HTR-8/SVneo (cell line): ENCODE measurements around the gene NDUFA13.
A peak's percentile ranks its signal among the peaks of the same experiment; 100 is the strongest.

Experiments used
- DNase-seq: peaks from one replicate; pipeline ENCODE4 v3.0.0; 2011; ENCODE audit warnings: low spot score, mixed read lengths; ENCODE audit not compliant: insufficient read length
- FAIRE-seq: peaks from 2 replicates; lab custom pipeline; 2011; peaks lifted over from hg19 to GRCh38; lab: Jason Lieb, UNC

NDUFA13 gene

DNA sequence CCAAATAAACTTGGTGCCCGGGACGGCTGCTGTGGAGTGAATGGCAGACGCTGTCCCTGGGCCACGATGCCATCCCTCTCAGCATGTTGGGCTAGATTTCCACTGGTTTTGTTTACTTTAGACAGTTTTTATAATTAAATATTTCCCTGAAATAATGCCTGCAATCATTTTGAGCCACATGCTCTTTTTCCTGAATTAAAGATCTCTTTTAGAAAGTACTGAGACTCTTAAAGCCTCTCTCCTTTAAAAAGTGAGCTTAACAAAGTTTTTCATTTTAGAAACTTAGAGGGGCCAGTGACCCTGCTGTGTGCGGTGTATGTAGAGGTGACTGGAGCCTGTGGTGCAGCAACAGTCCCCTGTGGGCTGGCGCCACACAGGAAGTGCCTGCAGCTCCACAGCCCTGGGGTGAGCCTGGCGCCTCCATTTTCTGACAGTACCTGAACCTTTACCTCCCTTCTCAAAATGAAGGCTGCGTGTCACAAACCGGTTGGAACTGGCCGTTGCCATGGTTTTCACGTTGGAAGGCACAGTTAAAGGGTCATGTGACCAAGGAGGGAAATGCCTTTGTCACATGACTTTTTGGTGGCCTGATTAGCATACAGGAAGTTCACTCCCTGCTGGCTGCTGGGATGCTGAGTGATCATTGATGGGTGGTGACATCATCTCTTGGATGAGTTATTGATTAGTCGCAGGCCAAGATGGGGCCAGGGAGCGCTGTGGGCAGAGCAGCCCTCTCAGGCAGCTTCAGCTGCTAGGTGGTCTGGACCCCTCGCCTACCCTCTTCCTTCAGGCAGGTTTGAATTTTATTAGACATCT lies 26.9 kb upstream of the NDUFA13 start:
- DNase-seq (peak; percentile 76), FAIRE-seq (peak; percentile 78)

DNA sequence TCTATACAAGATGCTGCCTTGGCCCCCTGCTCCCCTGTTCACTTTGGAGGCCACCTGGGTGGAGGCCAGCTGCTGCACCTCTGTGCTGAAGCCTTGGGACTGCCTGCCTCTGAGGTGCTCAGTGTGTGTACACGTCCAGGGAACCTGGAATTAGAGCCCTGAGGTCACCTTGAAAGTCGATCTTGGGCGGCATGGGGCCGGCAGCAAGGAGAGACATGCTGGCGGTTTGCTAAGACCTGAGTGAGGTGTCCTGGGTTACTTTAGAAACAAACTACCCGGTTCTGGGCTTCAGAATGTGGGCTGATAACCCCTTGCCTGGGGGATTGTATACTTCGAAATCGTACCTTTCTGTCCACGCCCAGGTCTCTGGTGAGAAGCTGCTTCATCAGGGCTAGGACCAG lies 26.2 kb upstream of the NDUFA13 start:
- no peak for DNase-seq
- no peak for FAIRE-seq

DNA sequence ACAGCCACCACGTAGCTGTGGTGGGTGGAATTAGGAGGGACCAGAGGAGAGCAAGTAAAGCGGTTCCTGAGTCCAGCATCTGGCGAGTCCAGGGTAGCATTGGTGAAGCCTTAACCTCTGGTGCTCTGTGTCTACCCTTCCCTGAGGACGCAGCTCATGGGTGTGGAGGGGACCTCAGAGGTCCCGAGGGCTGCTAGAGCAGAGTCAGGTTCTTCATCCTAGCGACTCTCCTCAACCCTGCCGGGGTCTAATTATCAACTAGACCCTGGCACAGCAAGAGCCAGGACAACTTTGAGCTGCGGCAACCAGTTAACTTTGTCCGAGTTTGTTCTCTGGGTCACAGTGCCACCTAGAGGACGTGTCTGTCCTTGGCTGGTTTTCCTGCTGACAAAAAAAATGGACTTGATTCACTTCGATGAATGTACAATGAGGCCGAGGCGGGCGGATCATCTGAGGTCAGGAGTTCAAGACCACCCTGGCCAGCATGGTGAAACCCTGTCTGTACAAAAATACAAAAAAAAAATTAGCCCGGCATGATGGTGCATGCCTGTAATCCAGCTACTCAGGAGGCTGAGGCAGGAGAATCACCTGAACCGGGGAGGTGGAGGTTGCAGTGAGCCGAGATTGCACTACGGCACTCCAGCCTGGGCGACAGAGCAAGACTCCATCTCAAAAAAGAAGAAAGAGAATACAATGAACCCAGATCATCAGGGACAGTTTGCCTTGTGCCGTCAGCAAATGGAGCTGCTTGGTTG lies 25.6 kb upstream of the NDUFA13 start:
- FAIRE-seq = peak; percentile 91
- DNase-seq = peak; percentile 91

DNA sequence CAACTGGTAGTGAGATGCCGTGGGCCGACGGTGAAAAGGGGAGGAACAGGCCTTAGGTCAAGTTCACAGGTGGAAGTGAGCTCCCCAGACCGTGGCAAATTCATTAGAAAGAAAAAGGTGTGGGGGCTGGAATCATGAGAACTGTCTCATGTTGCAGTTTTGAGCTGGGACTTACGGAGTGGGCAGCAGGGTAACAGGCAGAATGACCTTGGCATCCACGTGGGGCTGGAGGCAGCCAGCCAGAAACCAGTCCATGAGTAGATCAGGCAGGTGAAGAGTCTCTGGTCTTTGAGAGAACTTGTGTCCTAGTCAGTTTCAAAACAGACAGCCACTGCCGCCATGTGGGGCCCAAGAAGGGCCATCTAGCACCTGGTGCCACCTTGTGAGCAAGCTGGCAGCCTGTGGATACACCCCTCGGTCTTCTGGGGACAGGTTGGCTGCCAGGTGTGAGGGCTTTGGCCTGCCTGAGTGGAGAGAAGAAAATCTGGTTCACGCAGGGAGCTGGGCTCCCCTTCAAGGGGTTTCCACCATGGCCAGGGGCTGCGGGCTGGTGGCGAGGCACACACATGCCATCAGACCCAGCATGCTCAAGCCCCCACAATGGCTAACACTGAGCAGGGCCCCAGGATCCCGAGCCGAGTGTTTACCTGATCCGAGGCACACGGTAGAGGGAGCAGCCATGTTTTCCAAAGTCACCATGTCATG lies 24.6 kb upstream of the NDUFA13 start:
- FAIRE-seq = no peak

DNA sequence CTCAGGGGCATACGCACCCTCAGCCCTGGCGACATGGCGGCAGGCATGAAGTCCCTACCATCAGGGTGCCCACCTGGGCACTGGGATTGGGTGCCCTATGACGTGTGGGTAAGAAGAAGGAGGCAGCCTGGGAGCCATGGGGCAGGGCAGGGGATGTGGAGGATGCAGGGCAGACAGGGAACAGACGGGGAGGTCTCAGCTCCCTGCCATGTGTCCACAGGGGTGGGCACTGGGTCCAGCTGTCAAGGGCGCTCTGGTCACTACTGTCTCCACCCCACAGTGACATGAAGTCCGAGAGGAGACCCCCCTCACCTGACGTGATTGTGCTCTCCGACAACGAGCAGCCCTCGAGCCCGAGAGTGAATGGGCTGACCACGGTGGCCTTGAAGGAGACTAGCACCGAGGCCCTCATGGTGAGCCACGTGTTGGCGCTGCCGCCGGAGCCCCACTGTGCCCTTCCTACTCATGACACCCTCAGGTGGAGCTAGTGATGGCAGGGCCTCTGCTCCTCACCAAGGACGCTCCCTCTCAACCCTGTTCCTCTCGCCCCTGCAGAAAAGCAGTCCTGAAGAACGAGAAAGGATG lies 23.9 kb upstream of the NDUFA13 start:
- no peak for FAIRE-seq
- no peak for DNase-seq

More for the DNA sequence above, 24.6 kb upstream of the NDUFA13 start:
- DNase-seq = no peak

DNA sequence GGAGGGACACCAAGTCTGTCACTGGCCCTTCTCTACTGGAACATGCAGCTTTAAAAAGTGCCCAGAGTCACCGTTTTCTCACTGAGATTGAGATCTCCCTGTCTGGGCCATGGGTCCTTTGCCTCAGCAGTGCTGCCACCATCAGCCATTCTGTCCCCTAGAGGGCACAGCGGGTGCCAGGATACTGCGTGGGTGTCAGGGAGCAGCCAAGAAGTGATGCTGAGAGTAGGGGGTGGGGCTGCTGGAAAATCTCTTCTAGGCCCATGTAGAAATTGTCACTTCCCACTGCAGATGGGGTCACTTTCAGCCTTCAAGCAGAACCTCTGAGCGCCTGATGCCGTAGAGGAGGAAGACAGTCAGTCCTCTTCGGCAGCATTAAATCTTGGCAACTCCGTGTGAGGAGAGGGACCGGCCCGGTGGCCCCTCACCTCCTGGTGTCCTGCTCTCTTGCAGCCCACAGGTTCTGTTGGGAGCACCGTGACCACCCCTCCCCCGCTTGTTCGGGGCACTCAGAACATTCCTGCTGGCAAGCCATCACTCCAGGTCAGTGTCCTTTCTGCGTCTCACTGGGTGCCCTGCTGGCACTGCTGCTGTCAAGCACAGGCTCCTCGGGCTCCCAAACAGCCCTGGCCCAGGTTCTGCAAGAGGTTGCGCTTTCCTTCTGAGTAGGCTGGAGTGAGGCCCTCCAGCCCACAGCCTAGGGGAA lies 22.0 kb upstream of the NDUFA13 start:
- FAIRE-seq (no peak), DNase-seq (no peak)

DNA sequence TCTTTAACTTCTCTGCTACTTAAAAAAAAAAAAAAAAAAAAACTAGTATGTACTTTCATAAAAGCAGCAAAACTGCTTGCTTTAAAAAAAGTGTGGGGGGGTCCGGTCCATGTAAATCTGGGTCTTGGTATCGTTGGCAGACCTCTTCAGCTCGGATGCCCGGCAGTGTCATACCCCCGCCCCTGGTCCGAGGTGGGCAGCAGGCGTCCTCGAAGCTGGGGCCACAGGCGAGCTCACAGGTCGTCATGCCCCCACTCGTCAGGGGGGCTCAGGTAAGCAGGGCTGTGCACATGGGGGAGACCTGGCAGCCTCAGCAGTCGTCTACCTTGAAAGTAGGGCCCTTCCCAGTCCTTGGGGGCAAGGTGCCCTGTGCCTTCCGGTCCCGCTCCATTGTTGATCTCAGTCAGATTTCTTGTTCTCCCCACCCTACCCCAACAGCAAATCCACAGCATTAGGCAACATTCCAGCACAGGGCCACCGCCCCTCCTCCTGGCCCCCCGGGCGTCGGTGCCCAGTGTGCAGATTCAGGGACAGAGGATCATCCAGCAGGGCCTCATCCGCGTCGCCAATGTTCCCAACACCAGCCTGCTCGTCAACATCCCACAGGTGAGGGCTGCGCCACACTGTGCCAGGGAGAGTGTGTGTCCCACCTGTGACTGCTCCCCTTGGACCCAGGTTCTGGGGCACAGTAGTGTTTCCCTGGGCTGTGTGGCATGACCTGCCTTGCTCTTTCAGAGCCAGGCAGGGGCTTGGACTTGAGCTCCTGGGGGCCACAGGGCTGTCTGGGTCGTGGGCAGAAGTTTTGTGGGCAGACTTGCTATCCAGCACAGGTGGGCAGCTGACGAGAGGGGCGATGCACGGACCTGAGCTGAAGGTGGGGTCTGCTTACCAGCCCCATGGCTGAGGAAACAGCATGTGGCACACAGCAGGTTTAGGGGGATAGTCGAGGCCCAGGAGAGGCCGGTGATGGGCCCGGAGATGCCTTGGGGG lies 20.1 kb upstream of the NDUFA13 start:
- no peak for FAIRE-seq
- DNase-seq = no peak

DNA sequence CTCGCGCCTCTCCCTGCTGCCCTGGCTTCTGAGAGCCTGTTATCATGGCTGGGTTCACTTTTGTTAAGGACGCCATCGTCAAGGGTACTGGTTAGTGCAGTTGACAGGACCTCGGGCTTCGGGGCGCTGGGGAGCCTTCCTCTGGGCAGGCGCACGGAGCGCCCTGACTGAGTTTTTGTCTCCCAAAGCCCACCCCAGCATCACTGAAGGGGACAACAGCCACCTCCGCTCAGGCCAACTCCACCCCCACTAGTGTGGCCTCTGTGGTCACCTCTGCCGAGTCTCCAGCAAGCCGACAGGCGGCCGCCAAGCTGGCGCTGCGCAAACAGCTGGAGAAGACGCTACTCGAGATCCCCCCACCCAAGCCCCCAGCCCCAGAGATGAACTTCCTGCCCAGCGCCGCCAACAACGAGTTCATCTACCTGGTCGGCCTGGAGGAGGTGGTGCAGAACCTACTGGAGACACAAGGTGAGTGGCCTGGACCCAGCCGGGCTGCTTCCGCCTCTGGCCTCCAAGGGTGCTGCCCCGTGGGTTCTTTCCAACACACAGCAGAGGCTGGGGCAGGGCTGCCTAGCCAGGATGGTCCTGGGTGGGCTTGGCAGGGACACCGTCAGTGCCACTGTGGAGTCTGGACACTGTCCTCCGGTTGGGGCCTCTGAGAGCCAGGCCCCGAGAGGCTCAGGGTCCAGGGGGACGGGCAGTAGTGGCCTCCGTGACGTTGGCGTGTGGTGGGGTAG lies 17.6 kb upstream of the NDUFA13 start:
- DNase-seq (no peak), FAIRE-seq (no peak)

DNA sequence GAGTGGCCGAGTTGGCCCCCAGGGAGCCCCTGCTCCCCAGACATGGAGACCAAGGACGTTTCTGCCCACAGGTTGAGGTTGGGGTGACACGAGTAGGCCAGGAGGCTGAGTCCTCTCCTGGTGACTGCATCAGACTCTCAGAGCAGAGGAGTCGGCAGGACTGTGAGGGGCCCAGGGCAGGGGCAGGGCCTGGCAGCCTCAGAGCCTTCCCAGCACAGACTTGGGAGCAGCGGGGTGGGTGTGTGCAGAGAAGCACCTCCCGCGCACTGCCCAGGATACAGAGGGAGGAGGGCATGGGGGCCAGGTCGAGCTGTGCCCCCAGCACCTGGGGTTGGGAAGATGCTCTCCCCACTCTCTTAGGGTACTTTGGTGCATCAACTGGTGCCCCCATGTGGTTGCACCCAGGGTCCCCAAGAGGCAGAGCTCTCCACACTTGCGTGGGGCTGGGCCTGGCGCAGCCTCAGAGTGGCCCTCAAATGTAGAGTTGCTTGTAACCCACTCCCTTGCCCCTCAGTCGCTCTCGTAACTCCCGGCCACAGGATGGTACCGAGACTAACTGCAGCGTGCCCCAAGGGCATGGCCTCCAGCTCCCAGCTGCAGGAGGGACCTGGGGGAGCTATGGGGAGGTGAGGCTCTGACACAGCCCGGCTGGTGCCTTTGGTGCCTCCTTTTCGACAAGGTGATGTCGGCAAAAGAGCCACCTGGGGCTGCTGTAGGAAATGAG lies 16.6 kb upstream of the NDUFA13 start:
- DNase-seq = no peak
- no peak for FAIRE-seq

DNA sequence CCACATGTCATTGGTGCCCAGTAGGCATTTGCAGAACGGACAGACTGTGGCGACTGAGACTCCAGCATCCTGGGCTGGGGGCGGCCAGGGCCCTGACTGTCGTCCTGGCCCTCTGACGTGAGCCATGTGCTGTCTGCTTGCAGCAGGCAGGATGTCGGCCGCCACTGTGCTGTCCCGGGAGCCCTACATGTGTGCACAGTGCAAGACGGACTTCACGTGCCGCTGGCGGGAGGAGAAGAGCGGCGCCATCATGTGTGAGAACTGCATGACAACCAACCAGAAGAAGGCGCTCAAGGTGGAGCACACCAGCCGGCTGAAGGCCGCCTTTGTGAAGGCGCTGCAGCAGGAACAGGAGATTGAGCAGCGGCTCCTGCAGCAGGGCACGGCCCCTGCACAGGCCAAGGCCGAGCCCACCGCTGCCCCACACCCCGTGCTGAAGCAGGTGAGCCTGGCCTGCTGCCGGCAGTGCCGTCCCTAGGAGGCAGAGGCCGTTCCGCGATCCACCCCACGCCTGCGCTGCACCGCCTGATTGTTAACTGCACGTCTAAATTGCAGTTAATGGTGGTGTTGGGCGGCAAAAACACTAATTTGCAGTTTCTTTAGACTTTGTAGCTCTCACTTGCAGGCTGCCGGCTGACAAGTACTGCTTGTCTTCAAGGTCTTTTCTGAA lies 14.9 kb upstream of the NDUFA13 start:
- FAIRE-seq = no peak
- no peak for DNase-seq

DNA sequence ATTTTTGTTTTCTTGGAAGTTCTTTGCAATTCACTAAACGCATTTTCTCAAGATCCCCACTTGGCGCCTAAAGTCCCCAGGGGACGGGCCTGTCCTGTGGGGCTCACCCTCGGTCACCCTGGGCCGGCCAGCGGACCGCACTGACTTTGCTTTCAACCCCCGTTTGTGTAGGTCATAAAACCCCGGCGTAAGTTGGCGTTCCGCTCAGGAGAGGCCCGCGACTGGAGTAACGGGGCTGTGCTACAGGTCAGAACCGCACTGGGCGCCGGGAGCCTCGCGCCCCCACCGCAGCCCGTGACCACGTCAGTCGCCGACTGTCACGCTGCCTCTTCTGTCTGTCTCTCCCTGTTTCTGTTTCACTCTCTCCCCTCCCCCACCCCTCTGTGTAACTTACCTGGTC lies 14.2 kb upstream of the NDUFA13 start:
- FAIRE-seq (no peak), DNase-seq (no peak)

DNA sequence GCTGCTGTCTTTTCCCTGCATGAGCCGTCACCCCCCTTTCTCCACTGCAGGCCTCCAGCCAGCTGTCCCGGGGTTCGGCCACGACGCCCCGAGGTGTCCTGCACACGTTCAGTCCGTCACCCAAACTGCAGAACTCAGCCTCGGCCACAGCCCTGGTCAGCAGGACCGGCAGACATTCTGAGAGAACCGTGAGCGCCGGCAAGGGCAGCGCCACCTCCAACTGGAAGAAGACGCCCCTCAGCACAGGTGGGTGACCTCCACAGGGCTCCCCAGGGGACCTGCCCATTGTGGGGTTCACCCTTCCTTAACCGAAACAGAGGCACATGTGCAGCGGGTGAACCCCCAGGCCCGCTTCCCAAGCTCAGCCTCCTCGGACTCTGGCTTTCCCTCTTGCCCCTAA lies 13.7 kb upstream of the NDUFA13 start:
- DNase-seq = no peak
- no peak for FAIRE-seq

DNA sequence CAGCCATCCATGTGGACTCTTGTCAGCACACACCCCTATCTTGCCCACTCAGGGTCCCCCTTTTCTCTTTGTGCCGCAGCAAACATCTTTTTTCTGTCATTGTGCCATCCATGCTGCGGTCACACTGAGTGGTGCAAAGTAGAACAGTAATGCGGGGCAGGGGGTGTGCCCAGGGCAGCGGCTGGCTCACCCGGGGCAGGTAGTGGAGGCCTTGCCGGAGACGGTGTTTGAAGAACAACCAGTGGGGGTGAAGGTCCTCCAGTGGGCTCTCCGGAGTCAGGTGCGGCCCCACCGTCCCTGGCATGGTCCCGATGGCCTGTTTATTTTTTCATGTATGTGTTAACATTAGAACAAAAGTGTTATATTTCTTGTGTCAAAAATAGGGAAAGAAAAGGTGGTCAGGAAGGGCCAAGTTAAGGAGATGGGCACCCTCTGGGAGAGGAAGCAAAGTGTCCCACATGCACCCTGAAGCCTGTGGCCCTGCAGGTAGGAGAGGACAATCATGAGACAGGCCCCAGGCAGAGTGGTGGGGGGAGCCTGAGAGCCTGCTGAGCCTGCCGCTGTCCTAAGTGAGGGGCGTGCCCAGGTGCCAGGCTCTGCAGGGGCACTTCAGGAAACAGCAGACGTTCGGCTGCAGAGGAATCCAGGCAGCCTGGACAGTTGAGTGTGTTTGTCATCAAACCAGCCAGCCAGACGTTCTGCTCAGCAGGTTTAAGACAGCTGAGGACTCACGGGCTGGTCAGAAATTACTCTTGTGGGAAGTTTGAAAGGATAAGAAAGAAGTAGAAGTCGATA lies 13.0 kb upstream of the NDUFA13 start:
- DNase-seq (no peak), FAIRE-seq (no peak)

DNA sequence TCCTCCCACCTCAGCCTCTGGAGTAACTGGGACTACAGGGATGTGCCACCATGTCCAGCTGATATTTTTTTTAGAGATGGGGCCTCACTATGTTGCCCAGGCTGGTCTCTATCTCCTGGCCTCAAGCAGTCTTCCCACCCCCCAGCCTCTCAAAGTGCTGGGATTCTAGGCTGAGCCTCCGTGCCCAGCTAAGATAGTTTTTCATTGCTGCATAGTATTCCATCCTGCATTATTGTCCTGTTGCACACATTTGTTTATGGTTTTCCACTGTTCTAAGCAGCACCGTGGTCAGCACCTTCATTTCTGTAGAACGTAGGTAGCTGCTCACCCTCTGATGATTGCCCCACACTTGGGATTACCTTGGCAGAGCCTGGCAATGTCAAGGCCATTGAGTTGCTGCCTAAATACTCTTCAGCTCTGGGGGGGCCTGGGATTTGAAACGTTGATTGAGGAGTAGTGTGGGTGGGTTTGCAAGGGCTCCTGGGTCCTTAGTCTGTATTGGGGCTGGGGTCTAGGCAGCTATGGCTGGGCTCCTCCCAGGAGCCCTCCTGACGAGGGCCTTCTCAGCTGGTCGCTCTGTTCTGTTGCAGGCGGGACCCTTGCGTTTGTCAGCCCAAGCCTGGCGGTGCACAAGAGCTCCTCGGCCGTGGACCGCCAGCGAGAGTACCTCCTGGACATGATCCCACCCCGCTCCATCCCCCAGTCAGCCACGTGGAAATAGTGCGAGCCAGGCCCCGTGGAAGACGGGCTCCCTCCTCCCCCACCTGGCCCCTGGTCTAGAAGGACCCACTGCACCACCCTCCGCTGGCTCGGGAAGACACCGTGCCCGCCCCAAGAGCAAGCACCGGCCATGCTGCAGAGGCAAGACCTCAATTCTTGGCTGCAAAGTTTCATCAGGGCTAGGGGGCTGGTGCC lies 11.0 kb upstream of the NDUFA13 start:
- FAIRE-seq = no peak
- DNase-seq = no peak

DNA sequence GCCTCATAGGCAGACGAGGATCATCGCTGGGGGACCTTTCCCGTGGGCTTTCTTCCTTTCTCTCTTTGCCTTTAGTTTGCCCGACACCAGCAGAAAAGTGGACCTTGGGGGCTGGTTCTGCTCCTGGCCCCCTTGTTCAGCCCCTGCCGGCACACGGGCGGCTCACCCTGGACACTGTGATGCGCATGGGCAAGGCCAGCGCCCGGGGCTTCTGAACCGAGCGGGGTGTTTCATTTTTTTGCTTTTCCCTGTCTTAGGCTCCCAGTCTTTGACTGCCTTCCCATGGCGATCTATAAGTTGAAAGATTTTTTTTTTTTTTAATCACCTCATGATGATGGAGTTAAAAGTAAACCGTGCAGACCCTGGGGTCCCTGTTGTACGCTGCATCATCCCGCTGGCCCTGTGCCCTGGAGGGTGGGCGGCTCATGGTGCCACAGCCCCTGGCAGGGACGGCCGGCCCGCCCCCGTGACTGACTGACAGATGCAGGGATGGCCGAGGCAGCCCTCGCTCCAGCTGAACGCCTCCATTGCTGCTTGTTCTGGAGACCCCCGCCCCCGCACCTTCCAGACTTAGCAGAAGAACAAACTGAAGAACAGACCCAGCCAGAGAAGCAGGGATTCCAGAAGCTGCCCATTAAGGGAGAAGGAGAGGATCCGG lies 10.2 kb upstream of the NDUFA13 start:
- FAIRE-seq (no peak), DNase-seq (no peak)
